Stimulated activated CD4-positive, alpha-beta T cell treated with anti-CD3 and anti-CD28 coated beads, Interleukin-12 subunit alpha, Interleukin-12 subunit beta, amount 100 ng/mL, for 48 hours (primary cell): ENCODE results near the gene CTSL.
"Not testable (repeated sequence)": the region's sequence is repeated elsewhere in the genome, so short reads cannot be mapped to it uniquely, and the experiment has no call there.

ENCODE experiments used
- DNase-seq, 3 donors: peaks; one replicate each; pipeline ENCODE4 v3.0.0-alpha.2; 2020; ENCODE audit warnings: low read depth in 2 of 3, low spot score in 1 of 3

The CTSL gene

GRCh38 chr9:87718852-87719612 is 6.9 kb upstream of the CTSL start:
- DNase-seq = no peak

DNA sequence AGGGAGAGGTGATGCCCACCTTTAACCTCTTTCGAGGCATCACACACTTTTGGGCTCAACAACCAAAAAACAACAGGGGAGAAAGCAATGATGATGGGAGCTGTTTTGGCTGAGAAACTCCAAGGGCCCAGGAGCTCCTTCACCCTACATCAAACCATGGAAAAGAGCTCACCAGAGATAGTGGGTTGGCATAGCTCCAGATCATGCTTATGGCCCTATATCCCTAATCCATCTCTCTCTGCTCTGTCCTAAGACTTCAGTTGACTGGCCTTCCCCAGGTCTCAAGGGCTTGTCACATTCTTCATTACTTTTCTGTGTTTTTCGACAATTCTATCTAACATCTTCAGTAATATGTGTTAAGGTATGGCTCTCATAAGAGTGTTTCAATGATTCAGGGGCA is 5.7 kb upstream of the CTSL start:
- DNase-seq = no peak

DNA sequence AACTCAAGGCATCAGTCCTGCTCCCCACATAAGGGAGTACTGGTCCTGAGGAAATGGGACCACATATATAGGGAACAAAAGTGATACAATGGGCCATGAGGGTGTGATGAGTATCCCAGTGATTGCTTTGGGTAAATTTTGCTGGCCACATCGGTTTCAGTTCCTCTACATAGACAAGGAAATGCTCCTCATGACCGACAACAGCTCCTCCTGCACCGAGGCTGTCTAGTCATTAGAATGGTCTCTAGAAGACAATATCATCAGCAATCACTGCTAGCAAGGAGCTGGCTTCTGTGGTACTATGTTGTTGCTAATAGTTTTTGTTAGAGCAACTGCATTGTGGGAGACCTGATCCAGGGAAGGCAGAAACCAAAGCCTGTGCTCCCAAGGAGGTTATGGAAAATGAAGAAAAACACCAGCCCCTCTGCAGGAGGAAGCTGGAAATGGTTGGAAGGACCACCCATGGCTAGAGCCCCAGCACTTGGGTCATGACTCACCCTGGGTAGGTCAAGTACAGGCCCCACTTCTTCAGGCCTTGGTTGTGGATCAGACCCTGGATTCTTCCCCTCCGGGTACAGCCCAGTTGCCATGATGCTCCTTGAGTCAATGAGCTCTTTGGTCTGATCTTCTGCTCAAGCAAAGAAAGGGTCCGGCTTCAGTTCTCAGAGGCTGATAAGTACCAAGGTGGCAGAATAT is 3.4 kb upstream of the CTSL start:
- no peak for DNase-seq

GRCh38 chr9:87725356-87725899 is 491 bp upstream of the CTSL start:
- no peak for DNase-seq

DNA sequence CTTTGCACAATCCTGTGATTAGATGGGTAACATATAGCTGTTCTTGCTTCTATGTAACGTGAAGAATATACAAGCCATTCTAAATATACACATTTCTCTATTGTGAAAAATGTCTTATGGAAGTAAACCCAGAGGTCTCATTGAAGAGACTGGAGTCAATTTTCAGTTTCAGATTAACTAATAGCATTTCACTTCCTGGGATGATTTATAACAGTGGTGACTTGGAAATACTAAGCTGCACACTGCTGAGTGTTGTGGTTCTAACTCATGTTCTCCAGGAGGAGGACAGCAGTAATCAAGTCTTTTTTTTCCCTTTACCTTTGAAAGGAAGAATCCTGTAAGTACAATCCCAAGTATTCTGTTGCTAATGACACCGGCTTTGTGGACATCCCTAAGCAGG is 3.3 kb downstream of the CTSL start:
- no peak for DNase-seq

DNA sequence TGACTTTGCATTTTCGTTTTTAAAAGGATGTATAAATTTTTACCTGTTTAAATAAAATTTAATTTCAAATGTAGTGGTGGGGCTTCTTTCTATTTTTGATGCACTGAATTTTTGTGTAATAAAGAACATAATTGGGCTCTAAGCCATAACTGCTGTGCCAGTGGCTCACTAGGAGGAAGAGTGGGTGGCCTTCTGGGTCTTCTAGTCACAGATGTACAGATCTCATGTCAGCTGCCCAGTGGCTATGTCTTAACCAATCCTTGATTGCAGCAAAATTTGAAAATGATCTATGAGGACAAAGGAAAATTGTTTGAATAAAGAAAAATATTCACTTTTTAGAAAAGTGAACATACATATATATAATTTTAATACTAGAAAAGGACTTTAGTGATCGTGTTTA is 5.4 kb downstream of the CTSL start:
- no peak for DNase-seq

- no peak for DNase-seq
Measured at GRCh38 chr9:87732344-87732743, 6.4 kb downstream of the CTSL start.

GRCh38 chr9:87732756-87733155 is 6.8 kb downstream of the CTSL start:
- DNase-seq = no peak

DNA sequence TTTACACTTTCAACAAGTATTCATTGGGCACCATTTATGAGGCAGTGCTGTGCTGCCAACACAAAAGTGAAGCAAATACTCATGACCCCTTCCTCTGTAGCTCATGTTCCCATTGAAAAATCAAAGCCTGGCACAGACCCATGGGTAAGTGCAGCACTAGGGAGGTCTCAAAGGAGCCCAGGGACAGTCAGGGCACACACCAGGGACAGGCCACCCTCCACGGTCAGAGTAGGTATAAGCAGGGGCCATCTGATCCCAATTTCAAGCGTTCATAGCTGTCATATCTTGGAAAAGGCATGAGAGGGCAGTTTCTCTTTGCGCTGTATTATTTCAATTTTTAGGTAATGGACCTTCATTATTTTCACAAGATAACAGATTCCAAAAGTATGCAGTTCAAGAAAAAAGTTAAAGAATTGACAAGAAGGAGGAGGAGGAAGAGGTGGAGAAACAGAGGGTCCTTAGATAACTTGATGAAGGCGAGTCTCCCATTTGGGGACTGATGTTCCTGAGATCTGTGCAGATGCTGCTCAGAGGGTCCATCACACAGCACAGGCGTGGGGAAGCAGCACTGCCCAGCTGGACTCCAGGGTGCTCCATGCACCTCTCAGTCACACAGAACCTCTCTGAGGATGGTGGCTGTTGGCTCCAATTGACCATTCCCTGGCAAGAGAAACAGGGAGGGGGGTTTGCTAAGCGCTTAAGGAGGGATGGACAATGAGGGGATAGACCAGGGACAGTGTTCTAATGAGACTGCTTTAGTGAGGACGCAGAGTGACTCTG is 7.5 kb downstream of the CTSL start:
- DNase-seq = no peak

DNA sequence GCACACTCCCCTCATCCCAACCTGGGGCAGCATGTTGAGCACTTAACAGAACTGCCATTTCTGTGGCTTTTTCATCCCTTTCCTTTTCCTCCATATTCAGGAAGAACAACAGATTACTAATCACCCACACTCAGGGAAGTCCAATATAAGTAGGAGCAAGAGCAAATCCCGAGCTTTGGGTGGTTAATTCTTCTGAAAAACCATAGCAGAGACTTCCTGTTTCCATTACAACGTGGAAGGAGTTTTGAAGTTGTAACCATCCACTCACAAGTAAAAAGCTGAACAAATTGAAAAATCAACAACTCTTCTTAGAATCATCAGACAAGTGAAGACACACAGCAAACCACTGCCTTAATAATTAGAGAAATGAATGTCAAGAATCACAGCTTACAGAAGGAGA is 8.2 kb downstream of the CTSL start:
- DNase-seq = no peak

DNA sequence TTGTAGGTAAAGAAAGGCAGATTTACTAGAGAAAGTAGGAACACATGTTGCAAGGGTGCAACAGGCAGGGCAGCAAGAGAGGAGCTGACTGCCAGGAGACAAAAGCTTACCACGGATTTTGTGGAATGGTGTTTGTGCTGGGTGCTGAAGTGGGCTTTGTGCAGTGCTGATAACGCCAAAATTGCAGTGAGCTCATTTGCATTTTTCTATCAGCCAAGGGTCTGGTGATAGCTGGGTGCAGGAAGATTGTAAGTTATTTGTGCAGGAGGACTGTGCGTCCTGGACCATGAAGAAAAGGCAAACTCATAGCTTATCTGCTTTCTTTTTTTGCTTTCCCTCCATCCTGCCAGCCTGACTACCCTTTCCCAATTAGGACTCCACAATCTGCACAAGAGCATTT is 13.6 kb downstream of the CTSL start:
- DNase-seq = no peak

GRCh38 chr9:87740209-87740608 is 14.3 kb downstream of the CTSL start:
- no peak for DNase-seq

GRCh38 chr9:87741326-87741725 is 15.4 kb downstream of the CTSL start:
- no peak for DNase-seq

- DNase-seq = no peak
Measured at GRCh38 chr9:87741891-87742290, 16.0 kb downstream of the CTSL start.

- DNase-seq = no peak
Measured at GRCh38 chr9:87742813-87743428, 17.0 kb downstream of the CTSL start.

- DNase-seq = not testable (repeated sequence)
Measured at GRCh38 chr9:87744247-87744646, 18.3 kb downstream of the CTSL start.

DNA sequence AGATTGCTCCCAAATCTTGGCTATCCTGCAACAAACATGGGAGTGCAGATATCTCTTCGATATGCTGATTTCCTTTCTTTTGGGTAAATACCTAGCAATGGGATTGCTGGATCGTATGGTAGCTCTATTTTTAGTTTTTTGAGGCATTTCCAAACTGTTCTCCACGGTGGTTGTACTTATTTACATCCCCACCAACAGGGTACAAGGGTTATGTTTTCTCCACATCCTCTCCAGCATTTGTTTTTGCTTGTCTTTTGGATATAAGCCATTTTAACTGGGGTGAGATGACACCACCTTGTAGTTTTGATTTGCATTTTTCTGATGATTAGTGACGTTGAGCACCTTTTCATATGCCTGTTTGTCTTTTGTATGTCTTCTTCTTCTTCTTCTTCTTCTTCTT is 20.3 kb downstream of the CTSL start:
- no peak for DNase-seq

- DNase-seq = no peak
Measured at GRCh38 chr9:87748881-87749280, 23.0 kb downstream of the CTSL start.

- DNase-seq = no peak
Measured at GRCh38 chr9:87749335-87750035, 23.6 kb downstream of the CTSL start.

GRCh38 chr9:87750726-87751125 is 24.8 kb downstream of the CTSL start:
- no peak for DNase-seq

DNA sequence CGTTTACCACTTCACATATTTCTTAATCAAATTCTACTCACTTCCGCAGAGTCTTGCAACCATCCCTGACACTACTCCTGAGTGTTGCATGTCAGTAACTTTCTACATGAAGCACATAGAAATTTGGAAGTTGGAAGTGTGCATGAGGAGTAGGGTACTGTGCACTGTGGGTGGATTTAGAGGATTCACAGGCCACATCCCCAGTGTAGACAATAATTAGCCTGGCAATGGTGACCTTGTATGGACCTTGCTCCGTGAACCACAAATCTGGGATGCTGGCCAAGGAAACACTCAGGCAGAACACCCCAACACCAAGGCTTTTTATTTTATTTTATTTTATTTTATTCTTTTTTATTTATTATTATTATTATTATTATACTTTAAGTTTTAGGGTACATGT is 25.5 kb downstream of the CTSL start:
- DNase-seq = no peak
